ENCODE results near the gene ZNF385C. TPM values are rescaled to one million over a fixed set of nuclear protein-coding genes. Genes with fewer than 3 reads are reported as not detected.

ZNF385C gene
- polyA plus RNA-seq, 1 donor (not counting 4 experiments of a cell fraction or from before 2014, with no cell fraction given): 0.09 TPM

- no peak for FAIRE-seq
- TF ChIP-seq EZH2 (IDR thresholded peaks at IDR 0.05; ENCODE audit: low read length): no peak
- no peak for TF ChIP-seq CTCF (optimal IDR thresholded peaks at IDR 0.05 in 1 of 3, IDR thresholded peaks at IDR 0.05 in 1 of 3, conservative IDR thresholded peaks at IDR 0.05 in 1 of 3; ENCODE audit: extremely low read depth in 1 of 3, insufficient read depth in 2 of 3, low read length in 3 of 3)
- H3K27me3 ChIP-seq (ENCODE audit: control insufficient read depth, extremely low read depth, insufficient read depth, low read length): peaks cover 6% of the 10 kb centered on the region
These were observed 18.7 kb downstream of the ZNF385C start for GRCh38 chr17:42079541-42079940.

DNA sequence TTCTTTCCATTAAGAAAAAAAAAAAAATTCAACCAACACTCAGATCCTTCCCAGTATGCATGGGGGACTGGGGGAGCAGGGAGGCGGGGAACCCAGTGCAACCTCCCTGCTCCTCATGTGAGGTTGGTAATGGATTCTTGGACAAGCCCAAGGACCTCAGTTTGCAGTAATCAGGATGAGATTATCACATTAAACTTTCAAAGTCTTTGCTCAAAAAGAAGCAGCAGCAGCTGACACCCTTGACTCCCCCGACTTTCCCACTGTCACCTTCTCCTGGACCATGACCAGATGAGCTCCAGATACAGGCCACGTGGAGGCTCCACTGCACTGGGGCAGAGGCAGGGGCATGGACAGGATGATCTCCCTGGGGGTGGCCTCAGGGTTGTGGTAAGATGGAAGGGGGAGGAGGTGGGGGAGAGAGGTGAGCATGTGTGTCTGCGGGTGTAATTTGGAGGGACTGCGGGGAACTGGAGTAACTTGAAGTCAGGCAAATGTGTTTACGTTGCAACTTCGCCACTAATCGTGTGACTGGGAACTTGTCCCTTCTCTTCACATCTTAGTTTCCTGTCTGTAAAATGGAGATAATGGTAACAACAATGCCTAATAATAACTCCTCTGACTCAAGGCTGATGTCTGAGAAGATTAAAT lies 19.8 kb downstream of the ZNF385C start:
- dilution Hi-C loops (cut with MboI; ENCODE audit: extremely low pct_ligation_motif_present, low sequenced_read_pairs): no loop called here
- H3K9me3 ChIP-seq (ENCODE audit: control insufficient read depth, low read depth, low read length): no peaks in the 10 kb centered on the region
- no peaks in the 10 kb centered on the region for H3K4me1 ChIP-seq (ENCODE audit: control insufficient read depth, extremely low read depth, insufficient read depth, low read length)
- H3K9me1 ChIP-seq (ENCODE audit: control insufficient read depth, extremely low read depth, insufficient read depth, low read length): no peaks in the 10 kb centered on the region
- H3K9ac ChIP-seq (ENCODE audit: control insufficient read depth, extremely low read depth, insufficient read depth, low read length): no peak overlapping the region
- no peak overlapping the region for H3K4me3 ChIP-seq (ENCODE audit: control insufficient read depth in 2 of 3, extremely low read depth in 1 of 3, insufficient read depth in 2 of 3, low read depth in 1 of 3, low read length in 3 of 3)
- H3K79me2 ChIP-seq (ENCODE audit: control insufficient read depth, insufficient read depth, low read length): no peaks in the 10 kb centered on the region
- no peaks in the 10 kb centered on the region for H4K20me1 ChIP-seq (ENCODE audit: control insufficient read depth, extremely low read depth, insufficient read depth, low read length)
- DNase-seq (ENCODE audit: low read depth, low spot score) (no peak), FAIRE-seq (no peak)
- H3K27ac ChIP-seq (ENCODE audit: control insufficient read depth, insufficient read depth, low read length): no peak overlapping the region
- H3K4me2 ChIP-seq (ENCODE audit: control insufficient read depth, extremely low read depth, insufficient read depth, low read depth, low read length): no peak overlapping the region
- no peaks in the 10 kb centered on the region for H3K36me3 ChIP-seq (ENCODE audit: control insufficient read depth in 2 of 2, extremely low read depth in 1 of 2, insufficient read depth in 2 of 2, low read length in 2 of 2)
- no peak for TF ChIP-seq EZH2 (IDR thresholded peaks at IDR 0.05; ENCODE audit: low read length)
- no peak for TF ChIP-seq CTCF (optimal IDR thresholded peaks at IDR 0.05 in 1 of 3, IDR thresholded peaks at IDR 0.05 in 1 of 3, conservative IDR thresholded peaks at IDR 0.05 in 1 of 3; ENCODE audit: extremely low read depth in 1 of 3, insufficient read depth in 2 of 3, low read length in 3 of 3)
- peaks cover 8% of the 10 kb centered on the region for H3K27me3 ChIP-seq (ENCODE audit: control insufficient read depth, extremely low read depth, insufficient read depth, low read length)
- H2AFZ ChIP-seq (ENCODE audit: control insufficient read depth, low read length): no peak overlapping the region

More at GRCh38 chr17:42079541-42079940, 18.7 kb downstream of the ZNF385C start:
- H3K4me1 ChIP-seq (ENCODE audit: control insufficient read depth, extremely low read depth, insufficient read depth, low read length): no peaks in the 10 kb centered on the region
- H4K20me1 ChIP-seq (ENCODE audit: control insufficient read depth, extremely low read depth, insufficient read depth, low read length): no peaks in the 10 kb centered on the region
- no peak for DNase-seq (ENCODE audit: low read depth, low spot score)
- no peak overlapping the region for H2AFZ ChIP-seq (ENCODE audit: control insufficient read depth, low read length)
- H3K4me3 ChIP-seq (ENCODE audit: control insufficient read depth in 2 of 3, extremely low read depth in 1 of 3, insufficient read depth in 2 of 3, low read depth in 1 of 3, low read length in 3 of 3): no peak overlapping the region
- dilution Hi-C loops (cut with MboI; ENCODE audit: extremely low pct_ligation_motif_present, low sequenced_read_pairs): no loop called here
- H3K9ac ChIP-seq (ENCODE audit: control insufficient read depth, extremely low read depth, insufficient read depth, low read length): no peak overlapping the region
- H3K36me3 ChIP-seq (ENCODE audit: control insufficient read depth in 2 of 2, extremely low read depth in 1 of 2, insufficient read depth in 2 of 2, low read length in 2 of 2): no peaks in the 10 kb centered on the region
- no peaks in the 10 kb centered on the region for H3K79me2 ChIP-seq (ENCODE audit: control insufficient read depth, insufficient read depth, low read length)
- H3K27ac ChIP-seq (ENCODE audit: control insufficient read depth, insufficient read depth, low read length): no peak overlapping the region
- H3K4me2 ChIP-seq (ENCODE audit: control insufficient read depth, extremely low read depth, insufficient read depth, low read depth, low read length): no peak overlapping the region
- no peaks in the 10 kb centered on the region for H3K9me3 ChIP-seq (ENCODE audit: control insufficient read depth, low read depth, low read length)
- no peaks in the 10 kb centered on the region for H3K9me1 ChIP-seq (ENCODE audit: control insufficient read depth, extremely low read depth, insufficient read depth, low read length)
